ENCODE results near the gene ISCA1.

The ISCA1 gene

DNA sequence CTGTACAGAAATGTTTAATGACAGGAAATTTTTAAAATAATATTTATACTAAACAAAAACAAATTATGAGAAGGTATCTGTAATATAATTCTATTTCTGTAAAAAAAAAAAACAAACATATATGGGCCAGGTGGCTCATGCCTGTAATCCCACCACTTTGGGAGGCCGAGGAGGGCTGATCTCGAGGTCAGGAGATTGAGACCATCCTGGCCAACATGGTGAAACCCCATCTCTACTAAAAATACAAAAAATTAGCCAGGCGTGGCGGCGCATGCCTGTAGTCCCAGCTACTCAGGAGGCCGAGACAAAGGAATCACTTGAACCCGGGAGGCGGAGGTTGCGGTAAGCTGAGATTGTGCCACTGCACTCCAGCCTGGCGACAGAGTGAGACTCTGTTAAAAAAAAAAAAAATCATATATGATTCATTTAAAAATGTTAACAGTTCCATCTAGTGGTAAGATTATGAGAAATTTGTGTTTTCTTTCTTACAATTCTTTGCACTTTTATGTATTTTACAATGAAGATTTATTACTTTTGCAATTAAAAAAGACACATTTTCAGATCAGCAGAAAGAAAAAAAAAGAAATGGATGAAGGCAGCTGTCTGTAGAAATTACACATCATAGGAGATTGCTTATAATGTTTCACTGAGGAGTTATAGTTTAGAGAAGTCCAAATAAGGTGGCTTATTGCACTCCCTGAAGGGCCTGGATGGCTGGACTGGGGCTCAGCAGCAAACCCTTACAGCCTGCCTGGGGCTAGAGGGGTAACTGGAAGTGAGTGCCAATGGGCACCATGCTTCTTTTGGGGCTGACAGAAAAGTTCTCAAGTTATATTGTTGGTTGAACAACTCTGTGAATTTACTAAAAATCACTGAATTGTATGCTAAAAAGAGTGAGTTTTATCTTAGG, 43.2 kb downstream of the ISCA1 start:
- no peak for DNase-seq (ENCODE audit: low read depth in 1 of 2, low spot score in 1 of 2)

DNA sequence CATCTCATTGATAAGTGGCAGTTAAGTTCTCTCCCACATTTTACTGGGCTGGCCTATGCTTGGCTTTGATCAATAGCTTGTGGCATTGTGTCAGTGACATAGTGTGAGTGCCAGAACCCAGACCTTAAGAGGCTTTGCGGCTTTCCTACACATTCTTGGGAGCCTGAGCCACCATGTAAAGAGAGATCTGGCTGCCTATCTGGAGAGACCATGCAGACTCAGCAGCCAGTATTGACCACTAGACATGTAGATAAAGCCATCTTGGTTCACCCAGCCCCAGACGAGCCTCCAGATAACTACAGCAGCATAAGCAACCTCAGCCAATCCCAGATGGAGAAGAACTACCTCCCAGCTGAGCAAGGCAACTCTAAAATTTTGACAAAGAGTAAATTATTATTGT, 51.5 kb downstream of the ISCA1 start:
- no peak for DNase-seq (ENCODE audit: low read depth in 1 of 2, low spot score in 1 of 2)

DNA sequence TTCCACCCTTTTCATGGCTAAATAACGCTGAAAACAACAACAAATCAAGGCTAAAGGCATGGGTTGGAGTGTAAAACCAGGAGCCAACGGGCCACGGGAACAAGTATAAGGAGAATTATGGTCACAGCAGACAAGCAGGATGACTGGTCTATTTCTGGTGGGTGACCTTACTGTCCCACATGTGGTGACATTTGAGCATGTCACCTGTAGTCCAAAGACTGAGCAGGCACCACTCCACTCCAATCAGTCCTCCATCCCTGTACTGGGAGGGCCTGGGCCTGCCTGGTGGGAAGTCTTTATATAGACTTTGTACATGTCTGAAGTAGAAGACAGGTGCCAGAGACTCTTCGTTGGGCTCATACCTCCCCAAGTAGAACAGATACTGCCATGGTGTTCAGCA, 59.7 kb downstream of the ISCA1 start:
- no peak for DNase-seq (ENCODE audit: low read depth in 1 of 2, low spot score in 1 of 2)

DNA sequence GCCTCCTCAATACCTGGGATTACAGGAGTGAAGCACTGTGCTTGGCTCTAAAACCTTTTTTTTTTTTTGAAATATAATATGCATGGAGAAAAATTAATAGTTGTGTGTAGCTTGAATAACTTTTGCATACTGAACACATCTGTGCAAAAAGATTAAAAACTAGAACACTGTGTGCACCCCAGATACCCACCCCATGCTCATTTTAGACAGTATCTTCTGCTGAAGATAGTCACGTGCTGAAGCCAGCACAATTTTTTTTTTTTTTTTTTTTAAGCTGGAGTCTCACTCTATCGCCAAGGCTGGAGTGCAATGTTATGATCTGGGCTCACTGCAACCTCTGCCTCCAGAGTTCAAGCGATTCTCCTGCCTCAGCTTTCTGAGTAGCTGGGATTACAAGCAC, 62.7 kb downstream of the ISCA1 start:
- no peak for DNase-seq (ENCODE audit: low read depth in 1 of 2, low spot score in 1 of 2)

DNA sequence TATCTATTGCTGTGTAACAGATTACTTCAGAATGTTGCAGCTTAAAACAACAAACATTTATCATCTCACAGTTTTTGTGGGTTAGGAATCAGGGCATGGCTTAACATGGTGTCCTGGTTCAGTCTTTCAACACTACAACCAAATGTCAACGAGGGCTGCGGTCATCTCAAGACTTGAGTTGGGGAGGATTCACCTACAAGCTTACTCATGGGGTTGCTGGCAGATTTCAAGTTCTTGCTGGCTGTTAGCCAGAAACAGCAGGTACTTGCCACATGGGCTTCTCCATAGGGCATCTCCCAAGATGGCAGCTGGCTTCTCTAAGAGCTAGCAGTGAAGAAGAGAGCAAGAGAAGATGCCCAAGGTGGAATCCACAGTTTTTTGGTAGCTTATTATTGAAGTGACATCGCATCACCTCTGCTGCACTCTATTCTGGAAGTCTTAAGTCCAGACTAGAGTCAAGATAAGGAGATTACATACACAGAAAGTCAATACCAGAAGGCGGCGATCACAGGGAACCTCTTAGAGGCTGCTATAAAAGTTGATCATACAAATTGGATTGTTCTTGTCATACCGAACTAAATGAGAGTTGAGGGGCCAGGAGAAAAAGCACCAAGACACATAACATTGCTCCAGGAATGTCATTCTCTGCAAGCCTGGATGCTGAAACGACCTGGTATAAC, 65.1 kb downstream of the ISCA1 start:
- DNase-seq (ENCODE audit: low read depth in 1 of 2, low spot score in 1 of 2), result no peak
